Activated CD8-positive, alpha-beta memory T cell treated with anti-CD3 and anti-CD28 coated beads, Interleukin-2, amount 50 U/mL, for 4 hours (primary cell): Measurements from ENCODE around the gene SEMA3F.
A peak's percentile ranks its signal among the peaks of the same experiment; 100 is the strongest.
"Not testable (repeated sequence)": the region's sequence is repeated elsewhere in the genome, so short reads cannot be mapped to it uniquely, and the experiment has no call there.

Experiments used
- DNase-seq: peaks from one replicate; pipeline ENCODE4 v3.0.0-alpha.2; 2020

The SEMA3F gene

GRCh38 chr3:50212971-50213370 is 57.8 kb downstream of the SEMA3F start:
- no peak for DNase-seq

GRCh38 chr3:50213373-50213772 is 58.2 kb downstream of the SEMA3F start:
- no peak for DNase-seq

- no peak for DNase-seq
Measured at GRCh38 chr3:50214824-50215223, 59.7 kb downstream of the SEMA3F start.

- DNase-seq: no peak
Measured at GRCh38 chr3:50215529-50215928, 60.4 kb downstream of the SEMA3F start.

GRCh38 chr3:50217681-50218080 is 62.6 kb downstream of the SEMA3F start:
- no peak for DNase-seq

GRCh38 chr3:50218448-50218847 is 63.3 kb downstream of the SEMA3F start:
- no peak for DNase-seq

- DNase-seq: no peak
Measured at GRCh38 chr3:50219285-50219684, 64.2 kb downstream of the SEMA3F start.

- DNase-seq: no peak
Measured at GRCh38 chr3:50220109-50220508, 65.0 kb downstream of the SEMA3F start.

- DNase-seq: no peak
Measured at GRCh38 chr3:50221051-50221410, 65.9 kb downstream of the SEMA3F start.

GRCh38 chr3:50221411-50222168 is 66.5 kb downstream of the SEMA3F start:
- no peak for DNase-seq

- DNase-seq: no peak
Measured at GRCh38 chr3:50222169-50222528, 67.0 kb downstream of the SEMA3F start.

- no peak for DNase-seq
Measured at GRCh38 chr3:50224639-50225038, 69.5 kb downstream of the SEMA3F start.

GRCh38 chr3:50226888-50227389 is 71.8 kb downstream of the SEMA3F start:
- DNase-seq: peak; percentile 39

GRCh38 chr3:50227390-50228183 is 72.5 kb downstream of the SEMA3F start:
- DNase-seq: peak; percentile 89

GRCh38 chr3:50228184-50228763 is 73.2 kb downstream of the SEMA3F start:
- DNase-seq: not testable (repeated sequence)

- DNase-seq: no peak
Measured at GRCh38 chr3:50229490-50229889, 74.4 kb downstream of the SEMA3F start.

GRCh38 chr3:50230104-50230793 is 75.1 kb downstream of the SEMA3F start:
- DNase-seq: no peak

GRCh38 chr3:50230794-50231125 is 75.6 kb downstream of the SEMA3F start:
- DNase-seq: no peak

GRCh38 chr3:50231581-50231980 is 76.5 kb downstream of the SEMA3F start:
- no peak for DNase-seq

- no peak for DNase-seq
Measured at GRCh38 chr3:50232303-50232702, 77.2 kb downstream of the SEMA3F start.

- DNase-seq: no peak
Measured at GRCh38 chr3:50233176-50233575, 78.1 kb downstream of the SEMA3F start.

GRCh38 chr3:50235716-50236483 is 80.8 kb downstream of the SEMA3F start, which contains the start of gene GNAI2:
TSS of gene GNAI2 (plus strand) at chr3:50236204. CDS start at chr3:50236336, 132 bp downstream.
- peak; percentile 98 for DNase-seq
